Activated CD4-positive, alpha-beta T cell treated with anti-CD3 and anti-CD28 coated beads, Interleukin-10, Interleukin-2, amounts not matched to agents 100 ng/mL and 50 ng/mL, durations not matched to agents 16 hours and 8 hours (primary cell): ENCODE data around the gene MPP7.

Experiments
- DNase-seq: peaks from one replicate; pipeline ENCODE4 v3.0.0-alpha.2; 2020

MPP7 gene

GRCh38 chr10:28266449-28267224 lies 36.2 kb downstream of the MPP7 start:
- DNase-seq, result no peak

GRCh38 chr10:28263136-28263857 lies 39.6 kb downstream of the MPP7 start:
- DNase-seq, result no peak

- no peak for DNase-seq
These were observed 46.1 kb downstream of the MPP7 start for GRCh38 chr10:28256776-28257175.

GRCh38 chr10:28254290-28254985 lies 48.4 kb downstream of the MPP7 start:
- no peak for DNase-seq

GRCh38 chr10:28253169-28253785 lies 49.6 kb downstream of the MPP7 start:
- no peak for DNase-seq
